Ovary (tissue), 9 donors: Measurements from ENCODE around the gene PALMD. TPM values are rescaled to one million over a fixed set of nuclear protein-coding genes. Genes with fewer than 3 reads are reported as not detected.

ENCODE experiments used
- DNase-seq, 5 donors: peaks; one replicate each; pipeline ENCODE4 v3.0.0-alpha.2; 2019 to 2020
- H3K27ac ChIP-seq, 2 donors: fragments of 200-600 bp; one replicate each; pipeline versions ENCODE4 v1.5.1 to v1.8.0; 2019 to 2022
- H3K27me3 ChIP-seq: fragments of 200-600 bp; one replicate; pipeline ENCODE4 v1.8.0; 2022
- H3K36me3 ChIP-seq: fragments of 200-600 bp; sonication (generic); one replicate; pipeline ENCODE4 v1.5.1; 2019
- H3K4me1 ChIP-seq: one replicate; pipeline ENCODE4 v1.8.1; 2013; ENCODE audit warnings: mild to moderate bottlenecking, moderate library complexity; ENCODE audit not compliant: insufficient read depth
- H3K4me3 ChIP-seq: fragments of 200-600 bp; sonication (generic); one replicate; pipeline ENCODE4 v1.5.1; 2017
- H3K9me3 ChIP-seq, 2 donors: fragments of 200-600 bp in 1 of 2; sonication (generic) in 1 of 2; one replicate each; pipeline versions ENCODE4 v1.5.1 to v1.8.1; 2013 to 2019; ENCODE audit warnings: mild to moderate bottlenecking in 1 of 2, moderate library complexity in 1 of 2
- EP300 ChIP-seq: sonication (generic); formaldehyde crosslinking; IDR thresholded peaks from one replicate; pipeline ENCODE4 v1.6.1; 2017; ENCODE audit warnings: antibody characterized with exemption
- POLR2A ChIP-seq: fragments of 450-650 bp; IDR thresholded peaks from one replicate; pipeline ENCODE4 v1.6.1; 2017; ENCODE audit warnings: antibody characterized with exemption, mild to moderate bottlenecking, moderate library complexity
- WGBS, 3 donors: extraction: QIAGEN DNeasy Blood & Tissue Kit in 1 of 3; methylation state at CpG; one replicate each; pipeline versions ENCODE4 v1.1.5 to v1.1.7; 2013 to 2017; 5-methylcytosine and 5-hydroxymethylcytosine counted together
- intact Hi-C, 4 donors: fragments of 100-400 bp; cut with DNase I; formaldehyde crosslinking; loops; one replicate each; pipeline versions ENCODE4 v1.11.0 to v1.15.1; 2022 to 2023
- polyA plus RNA-seq, 2 donors: library from polyadenylated mRNA; stranded (reverse); fragments of 200-250 nt in 1 of 2; fragments of 350-450 nt in 1 of 2; fragmentation: Illumina TruSeq in 1 of 2; extraction: RNeasy Lipid Tissue Mini Kit (QIAGEN cat#74804) in 1 of 2; gene quantifications; one replicate each; pipeline ENCODE4 v1.2.3, GENCODE V29; 2013 to 2014
- total RNA-seq, 7 donors: library from RNA; depleted of rRNA in 2 of 7; stranded (reverse); fragments of >200 nt in 2 of 7; fragmentation: NEBNext Ultra II Directional in 3 of 7; extraction: Animal tissue kit (Norgen Biotek cat#: 25700) in 3 of 7; gene quantifications; one replicate each; pipeline versions ENCODE4 v1.1.0 to v1.2.4, GENCODE V29; 2016 to 2023
- TF ChIP-seq, protein P1 (sequence below), 3 donors: fragments of 450-650 bp in 2 of 3; fragments of 200-600 bp in 1 of 3; IDR thresholded peaks; one replicate each; pipeline versions ENCODE4 v1.5.1 to v1.8.0; 2016 to 2022; ENCODE audit warnings: antibody characterized with exemption in 3 of 3, mild to moderate bottlenecking in 1 of 3
- donor health status: DM: no; HTN: no; CAD: no; lungs with moderate emphysema.
- donor health status: DM: no; HTN: no; CAD: no.
- donor health status: Bipolar disorder and iron deficiency.
- donor health status: DM: yes; HTN: yes; CAD: no.
- donor health status: DM: no; HTN: no; CAD: no.
- donor health status: DM: yes; HTN: yes; CAD: no.

The PALMD gene
- total and polyA plus RNA-seq, 9 donors, result 18.0 to 43.7 (median 30.2) TPM

GRCh38 chr1:99641558-99641957, 4.4 kb upstream of the PALMD start:
- Histone ChIP-seq H3K4me1 (peaks cover 7% of the 10 kb centered on the region), H3K27me3 (no peaks in the 10 kb centered on the region), H3K27ac (no peak overlapping the region), H3K9me3 (no peaks in the 10 kb centered on the region), H3K36me3 (no peaks in the 10 kb centered on the region), H3K4me3 (no peak overlapping the region)
- no peak for TF ChIP-seq EP300
- TF ChIP-seq, protein P1, sequence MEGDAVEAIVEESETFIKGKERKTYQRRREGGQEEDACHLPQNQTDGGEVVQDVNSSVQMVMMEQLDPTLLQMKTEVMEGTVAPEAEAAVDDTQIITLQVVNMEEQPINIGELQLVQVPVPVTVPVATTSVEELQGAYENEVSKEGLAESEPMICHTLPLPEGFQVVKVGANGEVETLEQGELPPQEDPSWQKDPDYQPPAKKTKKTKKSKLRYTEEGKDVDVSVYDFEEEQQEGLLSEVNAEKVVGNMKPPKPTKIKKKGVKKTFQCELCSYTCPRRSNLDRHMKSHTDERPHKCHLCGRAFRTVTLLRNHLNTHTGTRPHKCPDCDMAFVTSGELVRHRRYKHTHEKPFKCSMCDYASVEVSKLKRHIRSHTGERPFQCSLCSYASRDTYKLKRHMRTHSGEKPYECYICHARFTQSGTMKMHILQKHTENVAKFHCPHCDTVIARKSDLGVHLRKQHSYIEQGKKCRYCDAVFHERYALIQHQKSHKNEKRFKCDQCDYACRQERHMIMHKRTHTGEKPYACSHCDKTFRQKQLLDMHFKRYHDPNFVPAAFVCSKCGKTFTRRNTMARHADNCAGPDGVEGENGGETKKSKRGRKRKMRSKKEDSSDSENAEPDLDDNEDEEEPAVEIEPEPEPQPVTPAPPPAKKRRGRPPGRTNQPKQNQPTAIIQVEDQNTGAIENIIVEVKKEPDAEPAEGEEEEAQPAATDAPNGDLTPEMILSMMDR (IDR thresholded peaks at IDR 0.05), result no peak
- no peak for TF ChIP-seq POLR2A
- no peak for DNase-seq
- intact Hi-C loops, result no loop called here

- no peaks in the 10 kb centered on the region for H3K9me3 ChIP-seq
- H3K4me3 ChIP-seq, result no peak overlapping the region
- TF ChIP-seq POLR2A (no peak), EP300 (no peak)
- TF ChIP-seq, protein P1 (IDR thresholded peaks at IDR 0.05), result no peak
- no peaks in the 10 kb centered on the region for H3K36me3 ChIP-seq
- intact Hi-C loops, result no loop called here
- no peaks in the 10 kb centered on the region for H3K27me3 ChIP-seq
- 74 to 79% (median 76%) methylated on average over 7 of the region's 7 CpGs for WGBS, 3 donors
- no peak overlapping the region for H3K27ac ChIP-seq
- DNase-seq, result no peak
- peaks cover 7% of the 10 kb centered on the region for H3K4me1 ChIP-seq
Measured at GRCh38 chr1:99642053-99642452, 3.9 kb upstream of the PALMD start.

- WGBS, 3 donors, result 92 to 100% (median 98%) methylated on average over 1 of the region's 1 CpG
Measured at GRCh38 chr1:99643021-99643779, 2.7 kb upstream of the PALMD start.

DNA sequence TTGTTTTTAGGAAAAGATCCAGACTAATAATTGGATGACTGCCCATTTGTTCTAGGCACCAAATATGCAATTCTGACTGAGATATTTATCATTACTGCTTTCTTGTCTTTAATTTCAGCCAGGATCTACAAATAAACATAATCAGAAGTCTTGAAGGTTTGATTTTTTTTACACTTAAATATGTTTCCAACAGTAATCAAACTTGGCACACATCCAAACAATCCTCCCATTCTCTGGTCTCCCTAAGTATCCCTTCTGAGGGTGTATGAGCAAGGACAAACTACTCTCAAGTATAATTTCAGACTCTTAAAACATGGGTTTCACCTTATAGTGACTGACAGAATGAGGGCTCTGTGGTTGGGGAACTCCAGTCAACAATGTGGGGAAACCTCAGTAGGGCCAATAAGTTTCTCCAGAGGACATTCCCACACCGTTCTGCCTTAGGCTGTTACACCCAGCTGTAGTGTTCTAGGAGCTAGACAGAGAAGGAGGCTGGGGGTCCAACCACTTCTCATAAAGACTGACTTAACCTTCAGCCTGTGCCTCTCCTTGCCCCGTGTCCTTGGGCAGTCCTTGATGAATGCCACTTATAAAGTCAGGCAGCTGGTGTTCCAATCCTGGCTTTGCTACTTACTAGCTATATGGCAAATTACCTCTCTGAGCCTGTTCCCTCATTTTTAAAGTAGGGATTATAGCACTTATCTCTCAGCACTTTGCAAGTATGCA, 1.5 kb upstream of the PALMD start:
- no peaks in the 10 kb centered on the region for H3K9me3 ChIP-seq
- TF ChIP-seq POLR2A (no peak), EP300 (no peak)
- TF ChIP-seq, protein P1 (IDR thresholded peaks at IDR 0.05), result no peak
- H3K4me1 ChIP-seq, result peaks cover 9% of the 10 kb centered on the region
- 51 to 59% (median 58%) methylated on average over 2 of the region's 2 CpGs for WGBS, 3 donors
- intact Hi-C loops, result loop anchor here in 1 of 4 donors (5.0 kb wide), 1 partner anchor 42 kb away; no protein-coding TSS in a partner anchor
- H3K4me3 ChIP-seq, result no peak overlapping the region
- no peaks in the 10 kb centered on the region for H3K27me3 ChIP-seq
- no peak for DNase-seq
- no peaks in the 10 kb centered on the region for H3K36me3 ChIP-seq
- H3K27ac ChIP-seq, result peak overlapping the region in 1 of 2 donors; percentile 80

More at GRCh38 chr1:99643021-99643779, 2.7 kb upstream of the PALMD start:
- Histone ChIP-seq H3K4me1 (peaks cover 9% of the 10 kb centered on the region), H3K36me3 (no peaks in the 10 kb centered on the region), H3K4me3 (no peak overlapping the region), H3K27me3 (no peaks in the 10 kb centered on the region), H3K9me3 (no peaks in the 10 kb centered on the region), H3K27ac (no peak overlapping the region)
- TF ChIP-seq EP300 (no peak), POLR2A (no peak)
- TF ChIP-seq, protein P1 (IDR thresholded peaks at IDR 0.05), result no peak
- intact Hi-C loops, result no loop called here
- no peak for DNase-seq
